ENCODE measurements around the gene LRP1B.

The LRP1B gene

GRCh38 chr2:142008135-142008744, 122.6 kb downstream of the LRP1B start:
- TF ChIP-seq EP300 (IDR thresholded peaks at IDR 0.05; ENCODE audit: borderline replicate concordance) (no peak), MAX (IDR thresholded peaks at IDR 0.05) (no peak), FOXM1 (IDR thresholded peaks at IDR 0.05; ENCODE audit: borderline replicate concordance, low read depth) (no peak), YY1 (IDR thresholded peaks at IDR 0.05; ENCODE audit: low read depth) (no peak)

- TF ChIP-seq EP300 (IDR thresholded peaks at IDR 0.05; ENCODE audit: borderline replicate concordance): no peak
- TF ChIP-seq EGR1 (IDR thresholded peaks at IDR 0.05): no peak
- TF ChIP-seq FOXM1 (IDR thresholded peaks at IDR 0.05; ENCODE audit: borderline replicate concordance, low read depth): no peak
- no peak for TF ChIP-seq CEBPB (IDR thresholded peaks at IDR 0.05)
- no peak for TF ChIP-seq USF1 (IDR thresholded peaks at IDR 0.05)
- no peak for TF ChIP-seq ZBTB7A (IDR thresholded peaks at IDR 0.05; ENCODE audit: low read depth)
- TF ChIP-seq MAX (IDR thresholded peaks at IDR 0.05): no peak
- no peak for TF ChIP-seq TEAD4 (IDR thresholded peaks at IDR 0.05)
- no peak for TF ChIP-seq TAF1 (IDR thresholded peaks at IDR 0.05; ENCODE audit: low read depth)
- no peak for TF ChIP-seq TCF12 (IDR thresholded peaks at IDR 0.05; ENCODE audit: low read depth)
- TF ChIP-seq REST (IDR thresholded peaks at IDR 0.05; ENCODE audit: low read depth): no peak
- no peak for TF ChIP-seq CREB1 (IDR thresholded peaks at IDR 0.05; ENCODE audit: low read depth)
These were observed 136.8 kb downstream of the LRP1B start for GRCh38 chr2:141994066-141994465.

- TF ChIP-seq YY1 (IDR thresholded peaks at IDR 0.05; ENCODE audit: low read depth) (no peak), CEBPB (IDR thresholded peaks at IDR 0.05) (no peak), MAX (IDR thresholded peaks at IDR 0.05) (no peak), REST (IDR thresholded peaks at IDR 0.05; ENCODE audit: low read depth) (no peak), EP300 (IDR thresholded peaks at IDR 0.05; ENCODE audit: borderline replicate concordance) (no peak), CREB1 (IDR thresholded peaks at IDR 0.05; ENCODE audit: low read depth) (no peak), TAF1 (IDR thresholded peaks at IDR 0.05; ENCODE audit: low read depth) (no peak), NFIC (IDR thresholded peaks at IDR 0.05) (no peak), USF1 (IDR thresholded peaks at IDR 0.05) (no peak), EGR1 (IDR thresholded peaks at IDR 0.05) (no peak), RAD21 (IDR thresholded peaks at IDR 0.05; ENCODE audit: low read depth) (no peak), FOXM1 (IDR thresholded peaks at IDR 0.05; ENCODE audit: borderline replicate concordance, low read depth) (no peak), ZBTB7A (IDR thresholded peaks at IDR 0.05; ENCODE audit: low read depth) (no peak), TCF12 (IDR thresholded peaks at IDR 0.05; ENCODE audit: low read depth) (no peak), TEAD4 (IDR thresholded peaks at IDR 0.05) (no peak)
These were observed 138.1 kb downstream of the LRP1B start for GRCh38 chr2:141992695-141993094.

- TF ChIP-seq TCF12 (IDR thresholded peaks at IDR 0.05; ENCODE audit: low read depth): no peak
These were observed 162.4 kb downstream of the LRP1B start for GRCh38 chr2:141968433-141968832.

- TF ChIP-seq ZBTB7A (IDR thresholded peaks at IDR 0.05; ENCODE audit: low read depth) (no peak), YY1 (IDR thresholded peaks at IDR 0.05; ENCODE audit: low read depth) (no peak), EGR1 (IDR thresholded peaks at IDR 0.05) (no peak), TAF1 (IDR thresholded peaks at IDR 0.05; ENCODE audit: low read depth) (no peak), NFIC (IDR thresholded peaks at IDR 0.05) (no peak), USF1 (IDR thresholded peaks at IDR 0.05) (no peak), TEAD4 (IDR thresholded peaks at IDR 0.05) (no peak), CEBPB (IDR thresholded peaks at IDR 0.05) (no peak), MAX (IDR thresholded peaks at IDR 0.05) (no peak), EP300 (IDR thresholded peaks at IDR 0.05; ENCODE audit: borderline replicate concordance) (no peak)
These were observed 162.8 kb downstream of the LRP1B start for GRCh38 chr2:141967980-141968379.

All from Ishikawa (cell line).